SK-N-SH treated with all-trans-retinoic acid at 6 μM for 48 hours (cell line): ENCODE data around the gene SDK2.

ENCODE experiments used
- ATAC-seq: fragments of 200-7000 bp; cut with Tn5 transposase; 3 replicates; pipeline ENCODE4 v1.9.1; 2020; ENCODE audit warnings: mild to moderate bottlenecking, moderate library complexity
- ARNTL ChIP-seq: fragments of 450-650 bp; formaldehyde crosslinking; IDR thresholded peaks from 2 replicates; pipeline ENCODE4 v1.5.0; 2020; ENCODE audit warnings: low read depth, mild to moderate bottlenecking, moderate library complexity, borderline replicate concordance
- BACH2 ChIP-seq: fragments of 250-450 bp; sonication (Bioruptor Pico); IDR thresholded peaks from 2 replicates; pipeline ENCODE4 v1.9.0; 2021; ENCODE audit warnings: mild to moderate bottlenecking, borderline replicate concordance
- CREB5 ChIP-seq: fragments of 250-450 bp; sonication (Bioruptor Pico); IDR thresholded peaks from 2 replicates; pipeline ENCODE4 v1.5.1; 2020; ENCODE audit warnings: low read depth, mild to moderate bottlenecking, moderate library complexity
- CSDC2 ChIP-seq: fragments of 250-450 bp; sonication (Bioruptor Pico); IDR thresholded peaks from 2 replicates; pipeline ENCODE4 v1.5.0; 2020; ENCODE audit warnings: mild to moderate bottlenecking, moderate library complexity
- CSRNP3 ChIP-seq: fragments of 250-450 bp; sonication (Bioruptor Pico); IDR thresholded peaks from 2 replicates; pipeline ENCODE4 v1.5.1; 2021; ENCODE audit warnings: mild to moderate bottlenecking, moderate library complexity
- ESRRG ChIP-seq: fragments of 250-450 bp; sonication (Bioruptor Pico); IDR thresholded peaks from 2 replicates; pipeline ENCODE4 v1.6.1; 2021; ENCODE audit warnings: mild to moderate bottlenecking
- GLIS3 ChIP-seq: fragments of 250-450 bp; sonication (Bioruptor Pico); IDR thresholded peaks from 2 replicates; pipeline ENCODE4 v1.5.0; 2020; ENCODE audit warnings: mild to moderate bottlenecking, moderate library complexity
- ISL1 ChIP-seq: fragments of 250-450 bp; sonication (Bioruptor Pico); IDR thresholded peaks from 2 replicates; pipeline ENCODE4 v2.1.2; 2022; ENCODE audit warnings: mild to moderate bottlenecking, moderate library complexity
- OSR1 ChIP-seq: fragments of 250-450 bp; sonication (Bioruptor Pico); IDR thresholded peaks from 2 replicates; pipeline ENCODE4 v1.8.0; 2022; ENCODE audit warnings: moderate library complexity, mild to moderate bottlenecking, inconsistent platforms
- PPARA ChIP-seq: fragments of 250-450 bp; sonication (Bioruptor Pico); IDR thresholded peaks from 2 replicates; pipeline ENCODE4 v1.5.0; 2020; ENCODE audit warnings: mild to moderate bottlenecking, borderline replicate concordance
- RARB ChIP-seq: fragments of 250-450 bp; sonication (Bioruptor Pico); IDR thresholded peaks from 2 replicates; pipeline ENCODE4 v1.8.0; 2021; ENCODE audit warnings: mild to moderate bottlenecking, moderate library complexity
- SNAI2 ChIP-seq: fragments of 250-450 bp; sonication (Bioruptor Pico); IDR thresholded peaks from 2 replicates; pipeline ENCODE4 v1.5.0; 2020; ENCODE audit warnings: mild to moderate bottlenecking, moderate library complexity
- TOX ChIP-seq: fragments of 250-450 bp; sonication (Bioruptor Pico); IDR thresholded peaks from 2 replicates; pipeline ENCODE4 v1.8.0; 2021; ENCODE audit warnings: mild to moderate bottlenecking, moderate library complexity, borderline replicate concordance
- ZFP3 ChIP-seq: fragments of 250-450 bp; sonication (Bioruptor Pico); IDR thresholded peaks from 2 replicates; pipeline ENCODE4 v1.5.0; 2020; ENCODE audit warnings: mild to moderate bottlenecking, moderate library complexity
- ZFP30 ChIP-seq: fragments of 450-650 bp; formaldehyde crosslinking; IDR thresholded peaks from 2 replicates; pipeline ENCODE4 v1.5.0; 2022; ENCODE audit warnings: mild to moderate bottlenecking, moderate library complexity
- ZNF565 ChIP-seq: fragments of 450-650 bp; formaldehyde crosslinking; conservative IDR thresholded peaks from 2 replicates; pipeline ENCODE4 v1.5.0; 2020; ENCODE audit warnings: low read depth, mild to moderate bottlenecking, moderate library complexity
- ZNF70 ChIP-seq: fragments of 450-650 bp; formaldehyde crosslinking; IDR thresholded peaks from 2 replicates; pipeline ENCODE4 v1.5.0; 2020; ENCODE audit warnings: mild to moderate bottlenecking, moderate library complexity
- TF ChIP-seq, protein P1 (sequence below): fragments of 250-450 bp; sonication (Bioruptor Pico); IDR thresholded peaks from 2 replicates; pipeline ENCODE4 v1.5.0; 2020; ENCODE audit warnings: mild to moderate bottlenecking, moderate library complexity
- TF ChIP-seq, protein P2 (sequence below): fragments of 250-450 bp; sonication (Bioruptor Pico); IDR thresholded peaks from 2 replicates; pipeline ENCODE4 v1.8.0; 2021; ENCODE audit warnings: low read depth, mild to moderate bottlenecking, moderate library complexity, borderline replicate concordance
- TF ChIP-seq, protein P3 (sequence below): fragments of 250-450 bp; sonication (Bioruptor Pico); IDR thresholded peaks from 2 replicates; pipeline ENCODE4 v1.8.0; 2020; ENCODE audit warnings: mild to moderate bottlenecking, moderate library complexity, borderline replicate concordance

SDK2 gene

GRCh38 chr17:73545109-73546032 is 98.9 kb downstream of the SDK2 start (continued):
- no peak for TF ChIP-seq CSRNP3
- TF ChIP-seq, all 23 proteins: peak for 0

- no peak for ATAC-seq
- TF ChIP-seq ARNTL (CRISPR knock-in tag) (no peak), CREB5 (CRISPR knock-in tag) (no peak), SNAI2 (no peak), BACH2 (CRISPR knock-in tag) (no peak), CSDC2 (no peak), OSR1 (CRISPR knock-in tag) (no peak), RARB (CRISPR knock-in tag) (no peak), TOX (CRISPR knock-in tag) (no peak), ZFP3 (CRISPR knock-in tag) (no peak), ZNF70 (CRISPR knock-in tag) (no peak), ISL1 (no peak), PPARA (CRISPR knock-in tag) (no peak), ZNF565 (CRISPR knock-in tag) (no peak), ZFP30 (no peak)
- TF ChIP-seq, protein P1, sequence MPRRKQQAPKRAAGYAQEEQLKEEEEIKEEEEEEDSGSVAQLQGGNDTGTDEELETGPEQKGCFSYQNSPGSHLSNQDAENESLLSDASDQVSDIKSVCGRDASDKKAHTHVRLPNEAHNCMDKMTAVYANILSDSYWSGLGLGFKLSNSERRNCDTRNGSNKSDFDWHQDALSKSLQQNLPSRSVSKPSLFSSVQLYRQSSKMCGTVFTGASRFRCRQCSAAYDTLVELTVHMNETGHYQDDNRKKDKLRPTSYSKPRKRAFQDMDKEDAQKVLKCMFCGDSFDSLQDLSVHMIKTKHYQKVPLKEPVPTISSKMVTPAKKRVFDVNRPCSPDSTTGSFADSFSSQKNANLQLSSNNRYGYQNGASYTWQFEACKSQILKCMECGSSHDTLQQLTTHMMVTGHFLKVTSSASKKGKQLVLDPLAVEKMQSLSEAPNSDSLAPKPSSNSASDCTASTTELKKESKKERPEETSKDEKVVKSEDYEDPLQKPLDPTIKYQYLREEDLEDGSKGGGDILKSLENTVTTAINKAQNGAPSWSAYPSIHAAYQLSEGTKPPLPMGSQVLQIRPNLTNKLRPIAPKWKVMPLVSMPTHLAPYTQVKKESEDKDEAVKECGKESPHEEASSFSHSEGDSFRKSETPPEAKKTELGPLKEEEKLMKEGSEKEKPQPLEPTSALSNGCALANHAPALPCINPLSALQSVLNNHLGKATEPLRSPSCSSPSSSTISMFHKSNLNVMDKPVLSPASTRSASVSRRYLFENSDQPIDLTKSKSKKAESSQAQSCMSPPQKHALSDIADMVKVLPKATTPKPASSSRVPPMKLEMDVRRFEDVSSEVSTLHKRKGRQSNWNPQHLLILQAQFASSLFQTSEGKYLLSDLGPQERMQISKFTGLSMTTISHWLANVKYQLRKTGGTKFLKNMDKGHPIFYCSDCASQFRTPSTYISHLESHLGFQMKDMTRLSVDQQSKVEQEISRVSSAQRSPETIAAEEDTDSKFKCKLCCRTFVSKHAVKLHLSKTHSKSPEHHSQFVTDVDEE = no peak
- TF ChIP-seq, protein P2, sequence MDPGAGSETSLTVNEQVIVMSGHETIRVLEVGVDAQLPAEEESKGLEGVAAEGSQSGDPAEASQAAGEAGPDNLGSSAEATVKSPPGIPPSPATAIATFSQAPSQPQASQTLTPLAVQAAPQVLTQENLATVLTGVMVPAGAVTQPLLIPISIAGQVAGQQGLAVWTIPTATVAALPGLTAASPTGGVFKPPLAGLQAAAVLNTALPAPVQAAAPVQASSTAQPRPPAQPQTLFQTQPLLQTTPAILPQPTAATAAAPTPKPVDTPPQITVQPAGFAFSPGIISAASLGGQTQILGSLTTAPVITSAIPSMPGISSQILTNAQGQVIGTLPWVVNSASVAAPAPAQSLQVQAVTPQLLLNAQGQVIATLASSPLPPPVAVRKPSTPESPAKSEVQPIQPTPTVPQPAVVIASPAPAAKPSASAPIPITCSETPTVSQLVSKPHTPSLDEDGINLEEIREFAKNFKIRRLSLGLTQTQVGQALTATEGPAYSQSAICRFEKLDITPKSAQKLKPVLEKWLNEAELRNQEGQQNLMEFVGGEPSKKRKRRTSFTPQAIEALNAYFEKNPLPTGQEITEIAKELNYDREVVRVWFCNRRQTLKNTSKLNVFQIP (CRISPR knock-in tag) = no peak
- TF ChIP-seq, protein P3, sequence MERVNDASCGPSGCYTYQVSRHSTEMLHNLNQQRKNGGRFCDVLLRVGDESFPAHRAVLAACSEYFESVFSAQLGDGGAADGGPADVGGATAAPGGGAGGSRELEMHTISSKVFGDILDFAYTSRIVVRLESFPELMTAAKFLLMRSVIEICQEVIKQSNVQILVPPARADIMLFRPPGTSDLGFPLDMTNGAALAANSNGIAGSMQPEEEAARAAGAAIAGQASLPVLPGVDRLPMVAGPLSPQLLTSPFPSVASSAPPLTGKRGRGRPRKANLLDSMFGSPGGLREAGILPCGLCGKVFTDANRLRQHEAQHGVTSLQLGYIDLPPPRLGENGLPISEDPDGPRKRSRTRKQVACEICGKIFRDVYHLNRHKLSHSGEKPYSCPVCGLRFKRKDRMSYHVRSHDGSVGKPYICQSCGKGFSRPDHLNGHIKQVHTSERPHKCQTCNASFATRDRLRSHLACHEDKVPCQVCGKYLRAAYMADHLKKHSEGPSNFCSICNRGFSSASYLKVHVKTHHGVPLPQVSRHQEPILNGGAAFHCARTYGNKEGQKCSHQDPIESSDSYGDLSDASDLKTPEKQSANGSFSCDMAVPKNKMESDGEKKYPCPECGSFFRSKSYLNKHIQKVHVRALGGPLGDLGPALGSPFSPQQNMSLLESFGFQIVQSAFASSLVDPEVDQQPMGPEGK (CRISPR knock-in tag) = no peak
- TF ChIP-seq, all 23 proteins: peak for 0
These were observed 99.9 kb downstream of the SDK2 start for GRCh38 chr17:73544333-73544732.

GRCh38 chr17:73542323-73542722 is 101.9 kb downstream of the SDK2 start:
- no peak for ATAC-seq
- no peak for TF ChIP-seq GLIS3 (CRISPR knock-in tag)

GRCh38 chr17:73541561-73541981 is 102.7 kb downstream of the SDK2 start:
- no peak for ATAC-seq
- TF ChIP-seq, protein P3 (CRISPR knock-in tag) = no peak
- TF ChIP-seq, protein P1 = no peak
- TF ChIP-seq RARB (CRISPR knock-in tag) = no peak
- no peak for TF ChIP-seq ZFP30
- TF ChIP-seq ZNF70 (CRISPR knock-in tag) = no peak
- TF ChIP-seq ZNF565 (CRISPR knock-in tag) = no peak
- no peak for TF ChIP-seq ESRRG (CRISPR knock-in tag)
- TF ChIP-seq OSR1 (CRISPR knock-in tag) = no peak
